ENCODE results near the gene GPR155. TPM values are rescaled to one million over a fixed set of nuclear protein-coding genes. Genes with fewer than 3 reads are reported as not detected.

The GPR155 gene
- total RNA-seq, 1 experiment from 2014 or later, result 2.1 TPM

DNA sequence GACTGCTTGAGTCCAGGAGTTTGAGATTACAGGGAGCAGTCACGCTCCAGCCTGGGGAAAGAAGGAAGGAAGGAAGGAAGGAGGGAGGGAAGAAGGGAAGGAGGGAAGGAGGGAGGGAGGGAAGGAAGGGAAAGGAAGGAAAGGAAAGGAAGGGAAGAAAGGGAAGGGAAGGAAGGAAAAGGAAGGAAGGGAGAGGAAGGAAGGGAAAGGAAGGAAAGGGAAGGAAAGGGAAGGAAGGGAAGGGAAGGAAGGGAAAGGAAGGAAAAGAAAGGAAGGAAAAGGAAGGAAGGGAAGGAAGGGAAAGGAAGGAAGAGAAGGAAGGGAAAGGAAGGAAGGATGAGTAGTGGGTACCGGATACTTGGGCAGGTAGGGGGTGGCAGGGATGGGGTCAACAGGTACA lies 32.3 kb downstream of the GPR155 start:
- ChIA-PET POLR2A (no interaction called here), CTCF (interaction anchor here (0.6 kb wide), 1 partner anchor 8 kb away, joined by 4 read pairs; no protein-coding TSS in a partner anchor)
- Histone ChIP-seq H3K4me3 (ENCODE audit: low read depth in 2 of 2, low read length in 2 of 2) (no peak overlapping the region), H3K27ac (ENCODE audit: low read length) (no peak overlapping the region), H3K4me1 (ENCODE audit: control insufficient read depth, insufficient read depth, low read length) (no peaks in the 10 kb centered on the region), H3K27me3 (ENCODE audit: control insufficient read depth, insufficient read depth, low read length) (no peaks in the 10 kb centered on the region), H3K9me3 (ENCODE audit: control insufficient read depth, insufficient read depth, low read depth, low read length) (no peaks in the 10 kb centered on the region), H3K36me3 (ENCODE audit: control insufficient read depth, insufficient read depth, low read length) (no peaks in the 10 kb centered on the region)
- no TSS peak for BruUV-seq (replicated peaks)
- no peak for ATAC-seq
- no peak for DNase-seq (ENCODE audit: low read depth, low spot score)
- TF ChIP-seq, protein P1, sequence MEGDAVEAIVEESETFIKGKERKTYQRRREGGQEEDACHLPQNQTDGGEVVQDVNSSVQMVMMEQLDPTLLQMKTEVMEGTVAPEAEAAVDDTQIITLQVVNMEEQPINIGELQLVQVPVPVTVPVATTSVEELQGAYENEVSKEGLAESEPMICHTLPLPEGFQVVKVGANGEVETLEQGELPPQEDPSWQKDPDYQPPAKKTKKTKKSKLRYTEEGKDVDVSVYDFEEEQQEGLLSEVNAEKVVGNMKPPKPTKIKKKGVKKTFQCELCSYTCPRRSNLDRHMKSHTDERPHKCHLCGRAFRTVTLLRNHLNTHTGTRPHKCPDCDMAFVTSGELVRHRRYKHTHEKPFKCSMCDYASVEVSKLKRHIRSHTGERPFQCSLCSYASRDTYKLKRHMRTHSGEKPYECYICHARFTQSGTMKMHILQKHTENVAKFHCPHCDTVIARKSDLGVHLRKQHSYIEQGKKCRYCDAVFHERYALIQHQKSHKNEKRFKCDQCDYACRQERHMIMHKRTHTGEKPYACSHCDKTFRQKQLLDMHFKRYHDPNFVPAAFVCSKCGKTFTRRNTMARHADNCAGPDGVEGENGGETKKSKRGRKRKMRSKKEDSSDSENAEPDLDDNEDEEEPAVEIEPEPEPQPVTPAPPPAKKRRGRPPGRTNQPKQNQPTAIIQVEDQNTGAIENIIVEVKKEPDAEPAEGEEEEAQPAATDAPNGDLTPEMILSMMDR (IDR thresholded peaks at IDR 0.05), result no peak
- no peak for TF ChIP-seq SIN3A (IDR thresholded peaks at IDR 0.05; ENCODE audit: borderline replicate concordance, insufficient read depth, low read depth, low read length)
- TF ChIP-seq, protein P2, sequence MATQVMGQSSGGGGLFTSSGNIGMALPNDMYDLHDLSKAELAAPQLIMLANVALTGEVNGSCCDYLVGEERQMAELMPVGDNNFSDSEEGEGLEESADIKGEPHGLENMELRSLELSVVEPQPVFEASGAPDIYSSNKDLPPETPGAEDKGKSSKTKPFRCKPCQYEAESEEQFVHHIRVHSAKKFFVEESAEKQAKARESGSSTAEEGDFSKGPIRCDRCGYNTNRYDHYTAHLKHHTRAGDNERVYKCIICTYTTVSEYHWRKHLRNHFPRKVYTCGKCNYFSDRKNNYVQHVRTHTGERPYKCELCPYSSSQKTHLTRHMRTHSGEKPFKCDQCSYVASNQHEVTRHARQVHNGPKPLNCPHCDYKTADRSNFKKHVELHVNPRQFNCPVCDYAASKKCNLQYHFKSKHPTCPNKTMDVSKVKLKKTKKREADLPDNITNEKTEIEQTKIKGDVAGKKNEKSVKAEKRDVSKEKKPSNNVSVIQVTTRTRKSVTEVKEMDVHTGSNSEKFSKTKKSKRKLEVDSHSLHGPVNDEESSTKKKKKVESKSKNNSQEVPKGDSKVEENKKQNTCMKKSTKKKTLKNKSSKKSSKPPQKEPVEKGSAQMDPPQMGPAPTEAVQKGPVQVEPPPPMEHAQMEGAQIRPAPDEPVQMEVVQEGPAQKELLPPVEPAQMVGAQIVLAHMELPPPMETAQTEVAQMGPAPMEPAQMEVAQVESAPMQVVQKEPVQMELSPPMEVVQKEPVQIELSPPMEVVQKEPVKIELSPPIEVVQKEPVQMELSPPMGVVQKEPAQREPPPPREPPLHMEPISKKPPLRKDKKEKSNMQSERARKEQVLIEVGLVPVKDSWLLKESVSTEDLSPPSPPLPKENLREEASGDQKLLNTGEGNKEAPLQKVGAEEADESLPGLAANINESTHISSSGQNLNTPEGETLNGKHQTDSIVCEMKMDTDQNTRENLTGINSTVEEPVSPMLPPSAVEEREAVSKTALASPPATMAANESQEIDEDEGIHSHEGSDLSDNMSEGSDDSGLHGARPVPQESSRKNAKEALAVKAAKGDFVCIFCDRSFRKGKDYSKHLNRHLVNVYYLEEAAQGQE (IDR thresholded peaks at IDR 0.05; ENCODE audit: insufficient read depth in 1 of 2, low read depth in 2 of 2, low read length in 1 of 2), result no peak
- no peak for TF ChIP-seq POLR2AphosphoS5 (IDR thresholded peaks at IDR 0.05; ENCODE audit: low read depth, low read length)
- TF ChIP-seq TCF7L2 (IDR thresholded peaks at IDR 0.05; ENCODE audit: low read depth, low read length), result no peak
- in situ Hi-C loops (cut with HindIII; ENCODE audit: low pct_unique_long_range_greater_than_20kb, low sequenced_read_pairs) (no loop called here), intact Hi-C loops (cut with micrococcal nuclease; ENCODE audit: unreplicated experiment) (no loop called here)

DNA sequence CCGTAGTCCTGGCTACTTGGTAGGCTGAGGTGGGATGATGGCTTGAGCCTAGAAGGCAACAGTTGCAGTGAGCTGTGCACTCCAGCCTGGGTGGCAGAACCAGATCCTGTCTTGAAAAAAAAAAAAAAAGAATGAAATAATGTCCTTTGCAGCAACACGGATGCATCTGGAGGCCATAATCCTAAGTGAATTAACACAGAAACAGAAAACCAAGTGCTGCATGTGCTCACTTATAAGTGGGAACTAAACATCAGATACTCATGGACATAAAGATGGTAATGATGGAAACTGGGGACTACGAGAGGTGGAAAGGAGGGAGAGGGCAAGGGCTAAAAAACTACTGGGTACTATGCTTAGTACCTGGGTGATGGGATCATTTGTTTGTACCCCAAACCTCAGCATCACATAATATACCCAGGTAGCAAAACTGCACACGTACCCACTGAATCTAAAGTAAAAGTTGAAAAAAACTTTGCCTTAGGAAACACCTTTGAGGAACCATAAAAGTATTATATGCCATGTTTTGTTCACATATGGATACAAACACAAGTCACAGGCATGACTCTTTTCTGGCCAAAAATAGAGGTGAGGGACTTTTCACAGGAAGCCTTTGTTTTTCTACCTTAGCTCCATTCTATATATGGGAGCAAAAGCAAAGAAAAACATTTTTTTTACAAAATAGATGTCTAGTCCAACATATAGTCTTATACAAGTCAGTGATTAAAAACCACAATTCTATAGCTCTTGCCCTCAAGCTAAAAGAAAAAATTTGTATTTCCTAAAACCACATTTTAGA lies 36.6 kb downstream of the GPR155 start:
- DNase-seq (ENCODE audit: low read depth, low spot score) (no peak), ATAC-seq (no peak)
- Histone ChIP-seq H3K4me3 (ENCODE audit: low read depth in 2 of 2, low read length in 2 of 2) (no peak overlapping the region), H3K27ac (ENCODE audit: low read length) (no peak overlapping the region), H3K4me1 (ENCODE audit: control insufficient read depth, insufficient read depth, low read length) (no peaks in the 10 kb centered on the region), H3K27me3 (ENCODE audit: control insufficient read depth, insufficient read depth, low read length) (no peaks in the 10 kb centered on the region), H3K36me3 (ENCODE audit: control insufficient read depth, insufficient read depth, low read length) (no peaks in the 10 kb centered on the region), H3K9me3 (ENCODE audit: control insufficient read depth, insufficient read depth, low read depth, low read length) (no peaks in the 10 kb centered on the region)
- TF ChIP-seq TCF7L2 (IDR thresholded peaks at IDR 0.05; ENCODE audit: low read depth, low read length), result no peak
- TF ChIP-seq, protein P1 (IDR thresholded peaks at IDR 0.05), result no peak
- TF ChIP-seq, protein P2 (IDR thresholded peaks at IDR 0.05; ENCODE audit: insufficient read depth in 1 of 2, low read depth in 2 of 2, low read length in 1 of 2), result no peak
- no peak for TF ChIP-seq SIN3A (IDR thresholded peaks at IDR 0.05; ENCODE audit: borderline replicate concordance, insufficient read depth, low read depth, low read length)
- no peak for TF ChIP-seq POLR2AphosphoS5 (IDR thresholded peaks at IDR 0.05; ENCODE audit: low read depth, low read length)
- ChIA-PET CTCF (no interaction called here), POLR2A (no interaction called here)
- no TSS peak for BruUV-seq (replicated peaks)
- intact Hi-C loops (cut with micrococcal nuclease; ENCODE audit: unreplicated experiment), result no loop called here
- in situ Hi-C loops (cut with HindIII; ENCODE audit: low pct_unique_long_range_greater_than_20kb, low sequenced_read_pairs), result no loop called here
